ENCODE results near the gene C11orf91.

C11orf91 gene

GRCh38 chr11:33718440-33718839 is 17.8 kb upstream of the C11orf91 start:
- TF ChIP-seq CTCF (IDR thresholded peaks at IDR 0.05; ENCODE audit: low read depth, low read length, missing control alignments): no peak
- DNase-seq (ENCODE audit: low read depth): no peak
- H3K4me3 ChIP-seq (ENCODE audit: low read depth, low read length): no peak overlapping the region

- no peak for DNase-seq (ENCODE audit: low read depth)
- peak; percentile 39 for TF ChIP-seq CTCF (IDR thresholded peaks at IDR 0.05; ENCODE audit: low read depth, low read length, missing control alignments)
- H3K4me3 ChIP-seq (ENCODE audit: low read depth, low read length): no peak overlapping the region
Measured at GRCh38 chr11:33716243-33716642, 15.6 kb upstream of the C11orf91 start.

GRCh38 chr11:33713856-33714398 is 13.3 kb upstream of the C11orf91 start:
- DNase-seq (ENCODE audit: low read depth): no peak
- no peak overlapping the region for H3K4me3 ChIP-seq (ENCODE audit: low read depth, low read length)
- no peak for TF ChIP-seq CTCF (IDR thresholded peaks at IDR 0.05; ENCODE audit: low read depth, low read length, missing control alignments)

DNA sequence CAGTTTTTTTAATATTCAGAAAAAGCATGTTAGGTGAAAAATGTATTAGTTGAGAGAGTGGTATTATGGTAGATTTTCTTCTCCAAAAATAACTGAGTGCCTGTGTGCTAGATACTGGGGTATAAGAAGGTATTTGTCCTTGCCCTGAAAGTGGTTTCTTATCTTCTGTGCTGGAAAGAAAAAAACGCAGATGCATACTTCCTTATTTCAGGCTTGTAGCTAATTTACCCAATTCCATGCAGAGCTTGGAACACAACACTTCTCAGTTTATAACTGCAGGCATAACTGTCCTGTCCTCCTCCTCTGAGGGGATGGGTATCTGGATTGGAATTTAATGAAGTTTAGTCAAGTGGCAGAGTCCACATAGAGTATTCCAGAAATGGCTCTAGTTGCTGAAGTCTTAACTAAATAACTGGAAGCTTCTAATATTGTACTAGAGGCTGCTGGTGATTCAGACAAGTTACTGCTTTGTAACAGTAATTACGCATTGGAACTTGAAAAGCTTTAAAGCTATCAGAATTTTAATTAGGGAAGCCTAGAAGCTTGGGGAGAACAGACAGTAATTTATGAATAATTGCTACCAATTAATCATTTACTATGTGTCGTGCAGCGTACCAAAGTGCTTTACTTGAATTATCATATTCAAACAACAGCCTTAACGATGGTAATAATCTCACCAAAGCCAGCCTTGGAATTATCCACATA is 12.7 kb upstream of the C11orf91 start:
- H3K4me3 ChIP-seq (ENCODE audit: low read depth, low read length): no peak overlapping the region
- no peak for DNase-seq (ENCODE audit: low read depth)
- TF ChIP-seq CTCF (IDR thresholded peaks at IDR 0.05; ENCODE audit: low read depth, low read length, missing control alignments): no peak

- no peak overlapping the region for H3K4me3 ChIP-seq (ENCODE audit: low read depth, low read length)
- no peak for TF ChIP-seq CTCF (IDR thresholded peaks at IDR 0.05; ENCODE audit: low read depth, low read length, missing control alignments)
- no peak for DNase-seq (ENCODE audit: low read depth)
Measured at GRCh38 chr11:33712436-33712835, 11.8 kb upstream of the C11orf91 start.

DNA sequence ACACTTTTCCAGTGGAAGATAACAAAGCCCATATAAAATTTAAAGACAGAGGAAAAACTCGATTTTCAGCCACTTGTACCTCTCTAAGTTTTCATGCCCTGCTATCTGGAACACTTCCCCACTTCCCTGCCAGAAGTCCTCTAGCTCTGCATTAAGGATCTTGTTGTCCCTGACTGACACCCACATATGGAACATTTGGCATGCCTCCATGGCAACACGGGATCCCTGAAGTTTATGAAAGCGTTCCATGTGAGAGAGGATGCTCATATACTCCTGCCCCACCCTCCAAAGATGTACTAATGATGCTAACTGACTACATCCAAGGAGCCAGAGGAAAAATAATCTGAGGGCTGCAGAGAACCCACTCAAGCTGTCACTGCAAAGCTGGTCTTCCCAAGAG is 8.8 kb upstream of the C11orf91 start:
- DNase-seq (ENCODE audit: low read depth): no peak

More for the DNA sequence above, 8.8 kb upstream of the C11orf91 start:
- H3K4me3 ChIP-seq (ENCODE audit: low read depth, low read length): no peak overlapping the region
- no peak for TF ChIP-seq CTCF (IDR thresholded peaks at IDR 0.05; ENCODE audit: low read depth, low read length, missing control alignments)

Data from GM12864 (cell line).